Activated T-helper 9 cell treated with anti-CD3 and anti-CD28 coated beads, Interleukin-2, amount 50 U/mL, for 16 hours (primary cell): ENCODE measurements around the gene MAP4K2.
A peak's percentile ranks its signal among the peaks of the same experiment; 100 is the strongest.

Experiments used
- DNase-seq: peaks from one replicate; pipeline ENCODE4 v3.0.0-alpha.2; 2020; ENCODE audit warnings: low read depth

The MAP4K2 gene

DNA sequence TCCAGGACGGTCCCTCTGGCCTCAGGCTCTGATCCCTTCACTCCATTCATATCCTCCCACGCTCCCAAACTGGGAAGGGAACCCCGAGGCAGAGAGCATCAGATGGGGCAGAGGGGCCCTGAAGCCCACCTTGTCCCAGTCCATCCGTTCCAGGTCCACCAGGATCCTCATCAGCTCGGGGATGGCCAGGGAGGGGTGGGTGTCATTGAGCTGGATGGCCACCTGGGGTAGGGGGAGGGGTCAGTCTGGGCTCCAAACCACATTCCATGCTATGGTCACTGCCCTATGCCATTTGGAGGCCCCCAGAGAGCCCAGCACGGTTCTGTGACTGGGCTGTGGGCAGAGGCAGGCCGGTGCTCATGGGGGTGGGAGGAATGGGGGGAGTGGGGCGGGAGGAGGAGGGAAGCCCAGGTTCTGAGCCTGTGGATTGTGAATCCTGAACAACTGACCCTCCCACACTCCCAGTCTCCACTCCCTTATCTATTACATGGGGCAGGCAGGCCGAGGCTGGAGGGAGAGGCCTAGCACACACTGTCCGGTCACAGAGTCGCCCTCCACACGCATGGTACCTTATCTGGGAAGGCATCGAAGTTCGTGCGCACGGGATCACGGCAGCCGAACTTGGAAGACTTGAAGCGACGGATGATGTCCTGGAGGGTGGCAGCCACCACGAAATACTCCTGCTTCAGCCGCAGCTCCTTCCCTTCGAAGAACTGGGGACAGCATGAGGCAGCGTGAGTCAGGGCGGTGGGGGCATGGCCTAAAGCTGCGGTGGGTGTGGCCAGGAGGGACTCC is 48.7 kb downstream of the MAP4K2 start:
- no peak for DNase-seq

DNA sequence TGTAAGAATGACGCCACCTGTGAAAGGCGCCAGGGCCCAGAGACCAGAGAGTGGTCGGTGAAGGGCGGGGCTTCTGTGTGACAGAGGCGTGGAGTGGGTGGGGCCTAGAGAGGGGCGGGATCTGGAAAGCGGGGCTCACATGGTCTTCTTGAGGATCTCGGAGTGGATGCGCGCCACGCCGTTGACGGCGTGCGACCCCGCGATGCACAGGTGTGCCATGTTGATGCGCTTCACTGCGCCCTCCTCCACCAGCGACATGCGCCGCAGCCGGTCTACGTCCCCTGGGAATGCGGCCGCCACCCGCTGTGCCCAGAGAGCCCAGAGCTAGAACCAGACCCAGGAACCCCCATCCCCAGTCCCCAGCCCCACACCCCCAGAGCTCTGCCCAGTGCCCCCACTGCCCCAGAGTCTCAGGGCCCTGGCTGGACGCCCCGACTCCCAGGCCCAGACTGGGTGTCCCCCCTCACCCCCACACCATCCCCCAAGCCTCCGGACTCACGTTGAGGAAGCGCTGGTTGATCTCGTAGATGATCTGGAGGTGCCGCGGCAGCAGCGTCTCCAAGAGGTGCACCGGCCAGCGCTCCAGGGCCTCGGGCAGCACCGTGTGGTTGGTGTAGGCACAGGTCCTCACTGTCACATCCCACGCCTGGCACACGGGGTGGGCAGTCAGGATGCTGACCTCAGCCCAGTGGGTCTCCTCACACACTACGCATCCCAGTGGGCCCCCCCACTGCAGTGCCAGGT is 49.5 kb downstream of the MAP4K2 start:
- DNase-seq: no peak

DNA sequence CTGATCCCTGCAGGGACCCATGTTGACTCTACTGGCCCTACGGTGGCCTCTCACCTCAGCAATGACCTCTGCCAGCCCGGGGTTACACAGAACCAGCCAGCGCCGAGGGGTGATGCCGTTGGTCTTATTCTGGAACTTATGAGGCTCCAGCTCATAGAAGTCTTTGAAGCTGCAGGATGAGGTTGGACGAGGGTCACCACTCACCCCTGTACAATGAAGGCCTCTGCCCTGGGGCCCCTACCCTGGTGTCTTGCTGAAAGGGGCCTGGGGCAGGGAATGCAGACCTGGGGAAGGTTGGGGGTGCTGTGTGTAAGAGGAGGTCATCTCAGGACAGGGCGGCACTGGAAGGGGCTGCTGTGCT is 50.0 kb downstream of the MAP4K2 start:
- DNase-seq: no peak

DNA sequence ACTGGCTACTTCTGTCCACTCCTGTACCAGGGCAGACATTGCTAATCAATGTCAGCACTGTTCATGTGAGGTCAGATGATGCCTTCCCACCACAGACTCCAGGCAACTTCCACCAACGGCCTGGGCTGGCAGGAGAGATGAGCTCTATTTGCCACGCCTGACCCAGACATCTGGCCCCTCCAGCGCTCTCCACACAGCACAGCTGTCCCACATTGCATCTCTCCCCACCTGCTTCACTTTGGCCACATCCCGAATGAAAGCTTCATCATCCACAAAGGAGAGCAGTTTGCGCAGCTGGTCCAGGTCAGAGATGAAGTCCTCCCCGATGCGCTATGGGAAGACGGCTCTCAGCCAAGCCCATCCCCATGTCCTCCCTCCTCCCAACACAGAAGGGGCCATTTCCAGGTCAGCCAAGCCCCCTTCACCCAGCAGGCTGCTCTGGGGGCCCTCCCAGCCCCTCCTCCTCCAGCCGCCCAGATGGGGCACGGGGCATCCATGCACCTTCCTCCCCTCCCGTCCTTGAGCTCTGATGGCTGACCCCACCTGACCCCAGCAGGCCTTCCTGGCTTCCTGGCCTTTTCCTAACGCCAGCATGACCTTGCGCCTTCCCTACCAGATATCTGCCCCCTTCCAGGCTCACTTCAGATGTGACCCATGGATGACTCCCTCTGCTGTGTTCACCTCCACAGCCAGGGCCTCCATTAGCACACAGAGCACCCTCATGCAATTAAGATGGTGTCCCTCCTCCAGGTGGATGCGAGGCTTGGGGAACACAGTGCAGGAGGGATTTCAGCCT is 50.6 kb downstream of the MAP4K2 start:
- DNase-seq: no peak

DNA sequence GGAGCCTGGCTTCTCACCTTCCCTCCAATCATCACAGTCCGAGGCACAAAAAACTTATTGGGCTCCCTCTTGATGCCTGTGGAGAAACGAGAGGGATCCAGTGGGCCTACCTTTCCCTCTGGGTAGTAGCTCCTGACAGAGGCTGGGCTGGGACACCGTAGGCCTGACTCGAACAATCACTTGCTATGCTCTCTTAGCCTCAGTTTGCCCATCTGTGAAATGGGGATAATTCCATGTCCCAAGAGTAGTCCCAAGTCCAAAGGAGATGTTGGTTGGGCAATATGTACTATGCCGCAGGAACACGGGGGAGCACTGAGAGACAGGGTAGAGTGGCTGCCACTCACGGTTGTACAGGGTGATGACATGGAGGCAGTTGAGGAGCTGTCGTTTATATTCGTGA is 51.4 kb downstream of the MAP4K2 start:
- no peak for DNase-seq

DNA sequence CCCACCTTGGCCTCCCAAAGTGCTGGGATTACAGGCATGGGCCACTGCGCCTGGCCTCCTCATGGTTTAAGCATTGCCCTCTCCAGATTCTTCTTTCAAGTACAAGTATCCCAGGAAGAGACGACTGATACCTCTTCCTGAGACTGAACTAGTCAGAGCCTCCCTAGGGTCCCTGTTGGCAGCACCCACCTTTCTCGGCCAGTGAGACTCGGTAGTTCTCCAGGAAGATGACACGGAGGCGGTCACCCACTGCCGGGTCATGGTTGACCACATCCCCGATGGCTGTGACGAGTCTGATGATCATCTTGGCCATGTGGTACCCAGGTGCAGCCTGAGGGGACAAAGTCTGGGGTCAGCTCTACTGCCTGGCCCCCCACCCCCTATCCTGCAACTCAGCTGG is 51.9 kb downstream of the MAP4K2 start:
- DNase-seq: no peak

DNA sequence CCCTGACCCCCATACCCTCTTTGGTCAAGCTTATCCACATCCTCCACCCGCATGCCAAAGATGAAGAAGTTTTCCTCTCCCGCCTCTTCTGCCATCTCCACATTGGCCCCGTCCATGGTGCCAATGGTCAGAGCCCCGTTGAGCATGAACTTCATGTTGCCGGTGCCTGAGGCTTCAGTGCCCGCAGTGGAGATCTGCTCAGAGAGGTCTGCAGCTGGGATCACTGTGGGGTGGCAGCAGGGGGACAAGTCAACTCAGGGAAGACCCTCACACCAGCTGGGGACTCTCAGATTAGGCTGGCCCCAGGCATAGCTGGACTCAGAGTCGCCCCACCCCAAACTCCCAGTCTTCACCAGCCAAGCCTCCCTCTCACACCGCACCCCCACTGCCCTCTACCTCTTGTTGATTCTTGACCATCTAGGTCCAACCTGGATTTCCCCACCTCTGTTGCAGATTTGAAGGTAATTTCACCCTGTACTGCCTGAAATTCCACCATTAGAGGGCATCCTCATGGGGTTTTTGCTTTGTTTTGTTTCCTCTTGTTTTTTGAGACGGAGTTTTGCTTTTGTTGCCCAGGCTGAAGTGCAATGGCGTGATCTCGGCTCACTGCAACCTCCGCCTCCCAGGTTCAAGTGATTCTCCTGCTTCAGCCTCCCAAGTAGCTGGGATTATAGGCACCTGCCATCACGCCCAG is 52.5 kb downstream of the MAP4K2 start:
- DNase-seq: no peak

DNA sequence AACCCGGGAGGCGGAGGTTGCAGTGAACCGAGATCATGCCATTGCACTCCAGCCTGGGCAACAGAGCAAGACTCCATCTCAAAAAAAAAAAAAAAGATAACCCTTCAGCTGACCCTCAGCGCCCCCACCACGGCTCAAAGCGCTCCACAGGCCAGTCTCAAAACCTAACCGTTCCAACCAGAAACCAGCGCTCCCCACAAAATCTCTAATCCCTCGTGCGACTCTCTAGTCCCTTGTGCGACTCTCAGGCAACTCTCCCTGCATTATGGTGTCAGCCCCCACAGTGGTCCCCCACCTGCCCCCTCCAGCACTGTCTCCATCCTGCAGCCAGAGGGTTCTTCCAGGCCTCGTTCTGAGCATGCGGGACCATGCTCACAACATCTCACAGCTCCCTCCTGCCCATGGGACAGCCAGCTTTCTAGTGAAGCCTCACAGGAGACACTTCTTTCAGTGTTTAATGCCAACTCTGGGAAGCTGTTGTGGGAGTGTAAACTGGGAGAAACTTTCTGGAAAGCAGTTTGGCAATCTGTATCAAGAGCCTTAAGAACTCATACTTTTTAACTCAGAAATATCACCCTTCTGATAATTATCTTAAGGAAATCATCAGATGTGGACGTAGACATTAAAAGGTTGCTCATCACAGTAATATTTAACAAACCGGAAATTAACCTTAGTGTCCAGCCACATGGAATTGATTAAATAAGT is 54.9 kb downstream of the MAP4K2 start:
- no peak for DNase-seq

DNA sequence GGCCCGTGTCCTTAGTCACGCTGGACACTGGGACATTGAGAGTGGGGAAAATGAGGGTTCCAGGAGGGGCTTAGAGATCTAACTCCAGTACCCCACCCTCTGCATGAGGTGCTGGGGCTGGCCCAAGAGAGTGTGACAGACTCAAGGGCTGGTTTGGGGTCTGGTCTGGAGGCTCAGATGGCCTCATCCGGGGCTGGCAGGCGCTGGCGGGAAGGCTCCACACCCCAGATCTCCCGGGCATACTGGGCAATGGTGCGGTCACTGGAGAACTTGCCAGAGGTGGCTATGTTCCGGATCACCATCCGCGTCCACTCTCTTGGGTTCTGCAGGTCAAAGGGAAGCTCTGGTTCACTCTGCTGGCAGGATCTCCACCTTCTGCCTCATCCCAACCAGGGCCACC is 56.5 kb downstream of the MAP4K2 start:
- no peak for DNase-seq

DNA sequence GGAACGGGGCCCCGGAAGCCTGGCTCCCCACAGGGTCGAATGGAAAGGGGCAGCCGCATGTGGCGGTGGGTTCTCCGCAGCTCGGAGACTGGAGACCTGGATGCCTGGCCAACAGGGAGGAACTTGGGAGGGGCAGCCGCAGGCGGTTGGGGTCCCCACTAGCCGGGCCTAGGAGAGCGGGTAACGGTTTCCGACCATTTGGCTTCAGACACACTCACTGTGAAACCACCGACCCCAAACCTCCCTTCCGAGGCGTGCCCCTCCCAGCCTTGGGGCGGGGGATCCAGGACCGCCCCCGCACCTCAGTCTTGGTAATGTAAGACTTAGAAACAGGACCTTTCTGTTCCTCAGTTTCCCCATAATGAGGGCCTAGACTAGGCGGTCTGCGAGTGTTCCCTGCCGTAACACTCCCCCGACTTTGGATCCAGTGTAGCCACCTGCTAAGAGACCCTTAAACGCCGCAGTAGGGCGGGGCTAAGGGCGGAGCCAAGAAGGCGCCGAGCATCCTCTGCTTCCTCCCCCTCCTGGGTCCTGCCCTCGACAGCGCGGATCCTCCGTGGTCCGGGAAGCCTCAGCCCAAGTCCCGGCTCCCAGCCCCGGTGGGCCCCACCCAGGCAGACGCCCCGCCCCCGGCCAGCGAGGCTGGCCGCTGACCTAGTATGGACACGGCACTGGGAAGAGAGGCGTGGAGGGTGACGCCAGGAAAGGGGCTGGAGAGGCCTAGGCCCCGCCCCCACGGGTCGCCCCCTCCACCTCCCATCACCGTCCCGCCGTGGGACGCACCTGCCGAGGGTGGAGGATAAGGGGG is 57.3 kb downstream of the MAP4K2 start:
- DNase-seq: peak; percentile 54

DNA sequence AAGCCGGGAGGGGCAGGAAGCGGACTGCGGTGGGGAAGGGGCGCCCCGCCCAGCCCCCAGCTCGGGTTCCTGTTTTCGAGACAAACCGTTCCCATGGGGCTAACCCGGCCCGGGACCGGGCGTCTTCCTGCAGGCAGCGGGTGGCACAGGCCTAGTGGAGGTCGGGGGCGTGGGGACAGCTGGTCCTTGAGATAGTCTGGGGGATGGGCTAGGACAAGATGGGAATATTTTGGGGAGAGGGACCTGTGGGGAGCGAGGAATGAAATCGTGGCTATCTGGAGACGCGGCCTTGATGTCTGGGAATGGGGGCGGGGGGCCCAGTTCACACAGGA is 57.9 kb downstream of the MAP4K2 start:
- DNase-seq: peak; percentile 59

DNA sequence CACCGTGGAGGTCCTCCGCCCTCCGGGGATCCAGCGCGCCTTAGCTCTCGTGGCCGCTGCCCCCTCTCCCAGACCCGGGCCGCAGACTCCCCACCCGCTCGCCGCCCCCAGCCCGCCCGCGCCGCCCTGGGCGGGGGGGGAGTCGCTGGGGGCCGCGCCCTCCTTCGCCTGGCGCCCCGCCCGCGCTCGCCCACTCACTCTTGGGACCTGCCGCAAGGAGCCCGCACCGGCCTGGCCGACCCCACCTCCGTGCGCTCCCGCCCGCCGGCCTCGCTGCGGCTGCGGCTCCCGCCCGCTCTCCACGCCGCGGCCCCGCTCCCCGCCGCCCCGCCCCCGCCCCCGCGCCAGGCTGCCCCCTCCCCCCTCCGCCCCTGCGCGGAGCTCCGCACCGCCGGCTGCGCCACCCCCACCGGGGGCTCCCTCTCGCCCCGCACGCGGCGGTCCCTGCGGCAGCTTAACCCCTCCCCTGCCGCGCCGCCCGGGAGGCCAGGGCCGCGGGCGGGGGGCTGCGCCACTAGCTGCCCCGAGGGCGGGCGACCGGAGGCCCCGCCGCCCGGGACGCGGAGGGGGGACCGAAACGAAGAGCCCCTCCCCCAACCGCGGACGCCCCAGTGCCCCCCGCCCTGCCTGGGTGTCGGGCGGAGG is 58.3 kb downstream of the MAP4K2 start:
- no peak for DNase-seq

DNA sequence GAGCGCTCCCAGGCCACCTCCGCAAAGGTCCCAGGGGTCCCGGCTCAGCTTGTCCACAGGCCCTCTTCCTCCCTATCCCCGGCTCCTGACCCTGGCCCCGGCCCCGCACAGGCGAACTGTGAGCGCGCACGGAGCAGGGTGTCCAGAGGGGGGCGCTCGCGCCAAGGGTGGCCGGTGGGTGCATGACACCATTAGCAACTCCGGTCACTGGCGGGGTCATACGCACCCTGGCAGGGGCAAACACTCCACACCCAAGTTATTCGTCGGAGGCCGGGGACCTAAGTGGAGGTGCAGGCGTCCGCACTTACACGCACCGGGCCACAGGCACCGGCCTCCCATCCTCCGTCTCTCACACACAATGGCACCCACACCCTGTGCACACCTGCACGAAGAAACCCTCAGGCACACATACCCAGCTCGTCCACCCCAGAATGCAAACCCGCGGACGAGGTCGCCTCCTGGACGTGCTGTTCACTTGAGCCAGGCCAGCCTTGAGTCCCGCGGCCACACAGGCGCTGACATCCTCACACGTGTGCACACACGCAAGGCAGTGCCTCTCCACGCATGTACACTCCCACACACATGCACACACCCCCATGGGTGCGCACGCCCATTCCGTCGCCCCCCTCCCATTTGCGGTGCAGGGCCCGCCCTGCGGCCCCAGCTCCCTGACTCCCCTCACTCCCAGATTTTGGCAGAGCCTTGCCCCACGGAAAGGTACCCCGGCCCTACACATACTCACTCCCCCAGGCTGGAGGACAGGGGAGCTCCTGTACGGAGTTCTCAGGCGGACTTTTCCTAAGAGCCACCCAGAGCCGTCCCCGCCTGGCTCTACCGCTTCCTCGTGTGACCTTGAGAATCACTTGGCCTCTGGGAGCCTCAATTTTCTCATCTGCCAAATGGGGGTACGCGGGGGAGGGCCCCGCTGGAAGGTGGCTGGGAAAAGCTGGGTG is 59.1 kb downstream of the MAP4K2 start, which contains the start of gene RASGRP2:
Gene RASGRP2 (minus strand): TSS at position 552 of the 953 bp plus-strand sequence. CDS start 1,276 bp downstream, outside the sequence.
- DNase-seq: peak; percentile 72

DNA sequence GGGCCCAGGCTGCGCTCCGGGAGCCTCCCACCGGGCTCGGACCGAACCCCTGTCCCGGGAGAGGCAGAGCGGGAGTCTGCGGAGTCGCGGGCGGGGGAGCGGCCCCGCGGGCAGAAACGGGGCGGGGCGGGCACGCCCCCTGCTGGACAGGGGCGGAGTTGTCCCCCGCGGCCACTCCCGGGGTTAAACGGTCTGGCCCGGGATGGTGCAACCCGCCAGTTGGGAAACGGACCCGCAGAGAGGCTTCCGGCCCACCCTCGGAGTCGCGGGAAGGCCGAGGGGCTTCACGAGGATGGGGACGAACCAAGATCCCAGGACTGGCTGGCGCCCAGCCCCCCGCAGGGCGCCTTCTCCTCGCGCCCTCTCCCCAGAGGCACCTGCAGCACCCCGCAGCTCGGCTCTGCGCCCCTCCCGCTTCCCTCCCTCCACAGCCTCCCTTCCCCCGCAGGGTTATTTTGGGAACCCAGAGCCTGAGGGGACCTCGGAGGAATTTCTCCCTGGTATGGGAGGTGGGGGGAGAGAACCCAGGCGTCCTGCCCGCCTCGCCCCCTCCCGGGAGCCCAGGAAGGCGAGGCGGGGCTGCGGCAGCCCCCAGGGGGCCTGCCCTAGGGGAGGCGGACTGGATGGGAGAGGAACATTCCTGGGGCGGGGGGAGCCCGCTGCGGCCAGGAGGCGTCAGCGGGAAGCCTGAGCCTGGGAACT is 60.0 kb downstream of the MAP4K2 start:
- DNase-seq: peak; percentile 72

DNA sequence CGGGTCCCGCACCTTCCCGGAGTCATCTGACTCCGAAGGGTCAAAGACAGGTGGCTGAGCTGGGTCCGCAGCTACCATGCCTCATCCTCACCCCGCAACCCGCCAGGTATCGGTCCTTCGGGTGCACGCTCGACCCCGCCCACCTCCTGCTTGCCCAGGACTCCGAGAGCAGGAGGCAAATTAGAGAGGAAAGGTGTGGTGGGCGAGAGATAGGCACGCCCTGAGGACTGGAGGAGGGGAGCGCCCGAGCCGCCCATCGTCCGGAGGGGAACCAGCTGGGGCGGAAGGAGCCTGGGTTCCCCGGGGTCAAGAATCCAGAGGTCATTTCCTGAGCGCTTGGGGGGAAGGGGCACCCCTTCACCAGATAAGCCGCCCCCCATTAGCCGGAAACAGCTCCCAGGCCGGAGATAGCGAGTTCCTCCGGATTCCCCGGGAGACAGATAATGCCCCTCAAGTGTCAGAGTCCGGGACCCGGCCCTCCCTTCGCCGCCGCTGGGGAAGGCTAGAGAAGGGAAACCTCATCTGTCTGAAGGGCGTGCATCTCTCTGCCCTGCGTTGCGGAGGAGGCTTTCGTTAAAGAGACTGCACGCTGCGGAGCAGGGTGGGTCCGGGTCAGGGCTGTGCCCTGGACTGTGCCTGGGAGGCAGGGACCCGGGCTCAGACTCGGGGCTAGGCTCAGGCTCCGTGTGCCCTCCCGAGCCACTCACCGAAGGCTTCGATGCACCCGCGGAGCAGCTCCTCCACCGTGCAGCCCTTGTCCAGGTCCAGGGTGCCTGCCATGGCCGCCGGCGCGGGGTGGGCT is 60.7 kb downstream of the MAP4K2 start:
- DNase-seq: no peak

DNA sequence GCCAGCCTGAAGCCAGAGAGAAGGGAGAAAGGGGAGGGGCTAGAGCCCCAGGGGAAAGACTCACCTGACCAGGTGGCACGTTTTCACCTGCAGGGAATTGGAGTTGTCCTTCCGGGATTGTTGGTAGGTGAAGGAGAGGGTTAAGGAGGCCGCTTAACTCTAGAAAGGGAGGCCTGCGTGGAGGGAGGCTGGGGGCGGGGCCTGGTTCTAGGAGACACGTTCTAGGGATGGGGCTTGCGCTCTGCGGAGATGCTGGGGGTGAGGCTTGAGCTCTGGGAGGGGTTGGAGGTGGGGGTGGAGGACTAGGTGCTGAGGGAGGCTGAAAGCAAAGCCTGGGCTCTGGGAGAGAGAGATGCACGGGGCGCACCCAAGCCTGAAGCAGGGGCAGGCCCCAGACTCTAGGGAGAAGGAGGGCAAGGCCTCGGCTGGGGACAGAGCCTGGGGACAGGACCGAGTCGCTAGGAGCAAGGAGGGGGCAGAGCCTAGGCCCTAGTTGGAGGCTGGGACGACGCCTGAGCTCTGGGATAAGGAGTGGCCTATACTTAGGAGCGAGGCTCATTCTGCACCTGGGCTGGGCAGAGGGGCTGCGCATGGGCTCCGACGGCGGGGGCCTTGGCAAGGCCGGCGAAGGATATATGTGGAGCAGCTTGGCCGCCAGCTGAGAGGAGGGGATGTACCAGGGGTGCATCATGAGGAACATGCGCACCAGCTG is 61.5 kb downstream of the MAP4K2 start:
- no peak for DNase-seq

DNA sequence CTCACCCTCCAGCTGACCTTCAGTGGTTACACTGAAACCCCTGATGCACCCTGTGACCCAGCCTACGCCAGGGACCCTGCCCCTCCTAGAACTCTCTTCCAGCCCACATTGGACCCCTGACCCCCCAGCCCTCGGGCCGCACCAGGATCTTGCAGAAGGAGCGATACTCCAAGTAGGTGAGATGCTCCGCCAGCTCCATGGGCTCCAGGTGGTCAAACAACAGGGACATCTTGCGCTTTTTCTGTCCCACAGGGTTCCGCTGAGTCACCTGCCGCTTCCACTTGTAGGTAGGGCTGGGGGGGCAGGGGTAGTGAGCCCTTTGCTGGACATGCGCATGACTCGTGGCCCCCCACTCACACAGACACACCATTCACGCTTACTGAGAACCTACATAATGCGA is 63.1 kb downstream of the MAP4K2 start:
- DNase-seq: no peak
